WTC11 (cell line): ENCODE measurements around the gene SLC38A10.

Experiments
- CTCF ChIP-seq: fragments of 200-600 bp; IDR thresholded peaks from 2 replicates; pipeline ENCODE4 v1.8.0; 2022; ENCODE audit warnings: antibody characterized with exemption
- GABPB1 ChIP-seq: sonication (generic); formaldehyde crosslinking; IDR thresholded peaks from 2 replicates; pipeline ENCODE4 v1.8.1; 2023; ENCODE audit warnings: mild to moderate bottlenecking, missing genetic modification reagents
- HMGXB4 ChIP-seq: sonication (generic); formaldehyde crosslinking; IDR thresholded peaks from 2 replicates; pipeline ENCODE4 v1.8.1; 2023; ENCODE audit warnings: mild to moderate bottlenecking, moderate library complexity, missing genetic modification reagents
- MAX ChIP-seq: sonication (generic); formaldehyde crosslinking; IDR thresholded peaks from 2 replicates; pipeline ENCODE4 v1.8.0; 2022; ENCODE audit warnings: mild to moderate bottlenecking, missing genetic modification reagents
- MXD4 ChIP-seq: fragments of 250-450 bp; sonication (Bioruptor Pico); IDR thresholded peaks from 2 replicates; pipeline ENCODE4 v1.8.0; 2021; ENCODE audit warnings: mild to moderate bottlenecking, moderate library complexity, borderline replicate concordance
- NFYB ChIP-seq: sonication (generic); formaldehyde crosslinking; conservative IDR thresholded peaks from 2 replicates; pipeline ENCODE4 v1.8.0; 2022; ENCODE audit warnings: low read depth, missing genetic modification reagents
- USF2 ChIP-seq: sonication (generic); formaldehyde crosslinking; IDR thresholded peaks from 2 replicates; pipeline ENCODE4 v1.8.1; 2023; ENCODE audit warnings: mild to moderate bottlenecking, missing genetic modification reagents, moderate library complexity
- ZNF512 ChIP-seq: sonication (generic); formaldehyde crosslinking; IDR thresholded peaks from 2 replicates; pipeline ENCODE4 v1.8.1; 2022; ENCODE audit warnings: missing genetic modification reagents, borderline replicate concordance

- no peak for TF ChIP-seq GABPB1 (CRISPR knock-in tag)
- no peak for TF ChIP-seq MAX
- TF ChIP-seq CTCF, result no peak
- no peak for TF ChIP-seq HMGXB4
- no peak for TF ChIP-seq MXD4
- no peak for TF ChIP-seq USF2 (CRISPR knock-in tag)
- TF ChIP-seq ZNF512 (CRISPR knock-in tag), result no peak
- TF ChIP-seq NFYB (CRISPR knock-in tag), result no peak
These were observed 63.9 kb downstream of the SLC38A10 start for GRCh38 chr17:81231121-81231645.
